Measurements from ENCODE around the gene SLC17A2.

Gene SLC17A2

DNA sequence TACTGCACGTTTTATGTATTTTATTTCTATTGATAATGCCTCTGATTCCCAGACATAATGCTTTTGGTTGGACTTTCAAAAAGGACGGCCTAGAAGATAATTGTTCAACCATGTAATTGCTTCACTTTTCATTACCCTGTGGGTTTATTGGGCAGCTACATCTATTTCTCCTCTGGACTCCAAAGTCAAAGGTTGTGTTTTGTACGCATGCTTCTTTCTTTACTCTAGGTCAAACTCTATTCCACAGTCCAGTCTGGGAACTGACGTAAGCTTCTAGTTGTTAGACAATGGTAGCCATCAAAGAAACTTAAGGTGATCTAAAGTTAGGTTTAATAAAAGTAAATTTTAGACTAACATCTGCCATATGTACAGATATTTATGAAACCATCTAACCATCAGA lies 49.9 kb downstream of the SLC17A2 start:
- H3K4me3 ChIP-seq (ENCODE audit: low read depth, low read length) = no peak overlapping the region
- H3K27me3 ChIP-seq = no peaks in the 10 kb centered on the region
- no peaks in the 10 kb centered on the region for H3K4me1 ChIP-seq
- no peaks in the 10 kb centered on the region for H3K9me3 ChIP-seq
- DNase-seq = no peak
- no peaks in the 10 kb centered on the region for H3K36me3 ChIP-seq
- TF ChIP-seq, protein P1, sequence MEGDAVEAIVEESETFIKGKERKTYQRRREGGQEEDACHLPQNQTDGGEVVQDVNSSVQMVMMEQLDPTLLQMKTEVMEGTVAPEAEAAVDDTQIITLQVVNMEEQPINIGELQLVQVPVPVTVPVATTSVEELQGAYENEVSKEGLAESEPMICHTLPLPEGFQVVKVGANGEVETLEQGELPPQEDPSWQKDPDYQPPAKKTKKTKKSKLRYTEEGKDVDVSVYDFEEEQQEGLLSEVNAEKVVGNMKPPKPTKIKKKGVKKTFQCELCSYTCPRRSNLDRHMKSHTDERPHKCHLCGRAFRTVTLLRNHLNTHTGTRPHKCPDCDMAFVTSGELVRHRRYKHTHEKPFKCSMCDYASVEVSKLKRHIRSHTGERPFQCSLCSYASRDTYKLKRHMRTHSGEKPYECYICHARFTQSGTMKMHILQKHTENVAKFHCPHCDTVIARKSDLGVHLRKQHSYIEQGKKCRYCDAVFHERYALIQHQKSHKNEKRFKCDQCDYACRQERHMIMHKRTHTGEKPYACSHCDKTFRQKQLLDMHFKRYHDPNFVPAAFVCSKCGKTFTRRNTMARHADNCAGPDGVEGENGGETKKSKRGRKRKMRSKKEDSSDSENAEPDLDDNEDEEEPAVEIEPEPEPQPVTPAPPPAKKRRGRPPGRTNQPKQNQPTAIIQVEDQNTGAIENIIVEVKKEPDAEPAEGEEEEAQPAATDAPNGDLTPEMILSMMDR (IDR thresholded peaks at IDR 0.05; ENCODE audit: low read depth, low read length) = no peak

DNA sequence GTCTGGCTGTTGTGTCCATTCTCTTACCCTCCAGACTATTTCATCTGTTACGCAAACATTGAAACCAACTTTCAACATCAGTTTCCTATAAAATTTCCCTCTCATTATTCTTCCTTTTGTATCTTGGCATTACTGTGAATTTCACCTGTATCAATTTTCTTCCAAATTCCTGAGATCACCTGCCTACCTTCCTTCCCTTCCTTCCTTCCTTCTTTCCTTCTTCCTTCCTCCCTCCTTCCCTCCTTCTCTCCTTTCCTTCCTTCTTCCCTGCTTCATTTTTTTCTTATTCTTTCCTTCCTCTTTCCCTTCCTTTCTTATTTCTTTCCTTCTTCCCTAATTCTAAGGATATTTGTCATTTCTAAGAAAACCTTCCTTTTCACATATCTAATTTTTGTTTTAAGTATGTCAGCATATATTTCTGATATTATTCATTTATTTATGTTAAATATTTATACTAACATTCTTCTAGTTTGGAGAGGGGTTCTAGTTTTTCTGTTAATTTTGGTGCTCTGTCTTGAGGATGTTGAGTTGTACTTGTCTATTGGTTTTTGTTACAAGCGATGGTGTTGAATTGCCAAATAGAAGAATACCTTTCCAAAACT lies 51.7 kb downstream of the SLC17A2 start:
- no peaks in the 10 kb centered on the region for H3K27me3 ChIP-seq
- H3K4me1 ChIP-seq = no peaks in the 10 kb centered on the region
- no peaks in the 10 kb centered on the region for H3K9me3 ChIP-seq
- H3K4me3 ChIP-seq (ENCODE audit: low read depth, low read length) = no peak overlapping the region
- no peaks in the 10 kb centered on the region for H3K36me3 ChIP-seq
- no peak for DNase-seq
- TF ChIP-seq, protein P1 (IDR thresholded peaks at IDR 0.05; ENCODE audit: low read depth, low read length) = no peak

DNA sequence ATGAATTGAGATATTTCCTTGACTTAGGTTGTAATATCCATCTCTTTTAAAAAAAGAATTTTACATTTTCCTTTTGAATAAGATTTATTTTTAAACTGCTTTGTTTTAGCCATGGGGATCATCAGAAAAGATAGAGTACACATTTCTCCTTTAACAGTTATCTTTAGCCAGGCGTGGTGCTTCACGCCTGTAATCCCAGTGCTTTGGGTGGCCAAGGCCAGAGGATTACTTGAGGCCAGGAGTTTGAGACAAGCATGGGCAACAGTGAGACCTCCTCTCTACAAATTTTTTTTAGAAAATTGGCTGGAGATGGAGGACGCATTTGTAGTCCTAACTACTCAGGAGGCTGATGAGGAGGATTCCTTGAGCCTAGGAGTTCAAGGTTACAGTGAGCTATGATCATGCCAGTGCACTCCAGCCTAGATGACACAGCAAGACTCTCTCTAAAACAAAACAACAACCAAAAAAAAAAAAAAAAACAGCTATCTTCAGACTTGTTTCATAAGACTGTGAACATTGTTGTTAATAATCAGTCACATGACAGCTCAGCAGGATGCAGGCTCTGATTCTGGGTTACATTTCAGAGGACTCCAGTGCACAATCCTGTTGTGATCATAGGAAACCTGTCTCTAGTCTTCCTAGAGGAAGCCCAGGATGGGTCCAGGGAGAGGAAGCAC lies 54.4 kb downstream of the SLC17A2 start:
- H3K9me3 ChIP-seq = no peaks in the 10 kb centered on the region
- H3K4me1 ChIP-seq = no peaks in the 10 kb centered on the region
- no peak for DNase-seq
- H3K4me3 ChIP-seq (ENCODE audit: low read depth, low read length) = no peak overlapping the region
- TF ChIP-seq, protein P1 (IDR thresholded peaks at IDR 0.05; ENCODE audit: low read depth, low read length) = no peak
- no peaks in the 10 kb centered on the region for H3K36me3 ChIP-seq
- no peaks in the 10 kb centered on the region for H3K27me3 ChIP-seq

DNA sequence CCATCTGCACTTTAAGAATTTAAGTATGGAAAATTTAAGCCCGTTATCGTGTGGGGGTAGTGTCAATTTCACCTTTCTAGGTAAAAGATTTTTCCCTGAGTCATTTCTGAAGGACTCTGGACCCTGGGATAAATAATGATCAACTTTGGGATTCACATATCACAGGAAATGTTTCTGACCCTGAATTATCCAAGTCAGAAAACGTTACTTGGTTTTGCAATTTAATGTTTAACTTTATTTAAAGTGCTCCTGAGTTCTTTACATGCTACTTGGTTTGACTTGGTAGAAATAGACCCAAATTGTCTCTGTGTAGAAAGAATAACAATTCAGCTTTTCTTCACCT lies 55.0 kb downstream of the SLC17A2 start:
- Histone ChIP-seq H3K9me3 (no peaks in the 10 kb centered on the region), H3K4me3 (ENCODE audit: low read depth, low read length) (no peak overlapping the region), H3K27me3 (no peaks in the 10 kb centered on the region), H3K36me3 (no peaks in the 10 kb centered on the region), H3K4me1 (no peaks in the 10 kb centered on the region)
- no peak for DNase-seq
- TF ChIP-seq, protein P1 (IDR thresholded peaks at IDR 0.05; ENCODE audit: low read depth, low read length) = no peak

DNA sequence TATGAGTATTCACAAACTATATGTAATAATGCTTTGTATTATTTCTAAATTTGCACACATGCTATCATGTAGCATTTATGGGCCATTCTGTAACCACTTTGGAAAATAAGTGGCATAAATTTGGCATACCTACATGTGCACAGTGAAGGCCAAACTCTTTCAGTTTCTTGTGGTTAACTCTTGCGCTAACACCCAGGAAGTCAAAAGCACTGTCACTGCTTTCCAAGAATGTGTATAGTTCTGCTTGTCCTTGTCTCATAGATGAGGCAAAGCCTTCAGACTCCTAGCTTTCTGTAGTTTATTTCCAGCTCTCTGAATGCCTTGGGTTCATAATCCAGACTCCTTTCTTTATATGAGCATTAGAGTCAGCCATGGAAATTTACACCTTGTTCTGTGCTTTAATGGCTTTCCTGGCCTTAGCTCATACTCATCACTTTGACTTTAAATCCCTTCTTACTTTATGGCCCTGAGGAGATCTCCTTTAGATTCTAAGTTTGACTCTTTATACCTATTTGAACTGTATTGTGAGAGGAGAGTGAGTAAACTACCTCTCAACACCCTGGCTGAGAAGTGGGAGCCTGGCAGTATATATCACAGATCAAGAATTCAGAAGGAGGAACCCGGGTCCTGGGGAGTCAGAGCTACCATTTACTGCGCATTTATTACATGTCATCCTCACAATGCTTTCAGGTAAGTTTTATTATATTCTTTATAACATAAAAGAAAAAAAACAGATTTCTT lies 55.5 kb downstream of the SLC17A2 start:
- no peaks in the 10 kb centered on the region for H3K4me1 ChIP-seq
- no peaks in the 10 kb centered on the region for H3K27me3 ChIP-seq
- no peaks in the 10 kb centered on the region for H3K9me3 ChIP-seq
- no peak overlapping the region for H3K4me3 ChIP-seq (ENCODE audit: low read depth, low read length)
- TF ChIP-seq, protein P1 (IDR thresholded peaks at IDR 0.05; ENCODE audit: low read depth, low read length) = no peak
- H3K36me3 ChIP-seq = no peaks in the 10 kb centered on the region
- DNase-seq = no peak

DNA sequence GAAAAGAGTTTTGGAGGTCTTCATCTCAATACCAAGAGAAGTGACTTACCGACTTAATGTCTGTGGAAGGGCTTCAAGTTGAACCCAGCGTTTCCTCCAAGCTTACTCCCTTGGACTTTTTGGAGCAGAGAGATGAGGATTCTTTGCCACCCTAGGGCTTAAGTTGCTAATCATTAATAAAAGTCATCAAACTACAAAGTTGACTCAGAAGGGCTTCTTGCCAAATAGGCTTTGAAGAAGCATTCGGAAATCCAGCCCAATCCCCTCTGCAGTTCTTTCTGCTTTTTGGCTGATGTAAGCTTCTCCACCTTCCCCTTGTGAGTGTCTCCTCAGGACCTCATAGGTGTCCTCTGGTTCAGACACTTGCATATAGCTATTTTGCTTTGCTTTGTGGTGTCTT lies 56.4 kb downstream of the SLC17A2 start, which contains the start of gene SLC17A3:
Gene SLC17A3 (minus strand): TSS at position 126 of the 400 bp plus-strand sequence. CDS start 5,856 bp downstream, outside the sequence.
- no peaks in the 10 kb centered on the region for H3K27me3 ChIP-seq
- H3K9me3 ChIP-seq = no peaks in the 10 kb centered on the region
- no peaks in the 10 kb centered on the region for H3K4me1 ChIP-seq
- TF ChIP-seq, protein P1 (IDR thresholded peaks at IDR 0.05; ENCODE audit: low read depth, low read length) = no peak
- DNase-seq = no peak
- H3K36me3 ChIP-seq = no peaks in the 10 kb centered on the region
- H3K4me3 ChIP-seq (ENCODE audit: low read depth, low read length) = no peak within 1 kb of the TSS
